Fibroblast of pulmonary artery (primary cell): ENCODE results near the gene WNK2.

Experiments used
- DNase-seq: peaks from one replicate; pipeline ENCODE4 v3.0.0-alpha.2; 2010; ENCODE audit warnings: low read depth
- H3K4me3 ChIP-seq: replicated peaks from 2 replicates; pipeline ENCODE4 v1.5.1; 2011; ENCODE audit warnings: low read depth, mild to moderate bottlenecking, control low read depth, low read length, moderate library complexity
- CTCF ChIP-seq: IDR thresholded peaks from 2 replicates; pipeline ENCODE4 v1.5.1; 2011; ENCODE audit warnings: mild to moderate bottlenecking, control low read depth, low read length, inconsistent platforms; ENCODE audit errors: missing control alignments

The WNK2 gene

GRCh38 chr9:93197670-93198069, 13.7 kb downstream of the WNK2 start:
- no peak overlapping the region for H3K4me3 ChIP-seq
- TF ChIP-seq CTCF = no peak
- DNase-seq = no peak

GRCh38 chr9:93198117-93198837, 14.3 kb downstream of the WNK2 start:
- H3K4me3 ChIP-seq = no peak overlapping the region
- no peak for TF ChIP-seq CTCF
- no peak for DNase-seq

- DNase-seq = no peak
- no peak overlapping the region for H3K4me3 ChIP-seq
- no peak for TF ChIP-seq CTCF
These were observed 15.1 kb downstream of the WNK2 start for GRCh38 chr9:93198838-93199625.

GRCh38 chr9:93200449-93200742, 16.5 kb downstream of the WNK2 start:
- no peak overlapping the region for H3K4me3 ChIP-seq
- no peak for DNase-seq
- no peak for TF ChIP-seq CTCF

GRCh38 chr9:93200989-93201334, 17.0 kb downstream of the WNK2 start:
- H3K4me3 ChIP-seq = no peak overlapping the region
- no peak for DNase-seq
- TF ChIP-seq CTCF = no peak

GRCh38 chr9:93203026-93203717, 19.2 kb downstream of the WNK2 start:
- DNase-seq = no peak
- TF ChIP-seq CTCF = no peak
- H3K4me3 ChIP-seq = no peak overlapping the region
